Measurements from ENCODE around the gene TOP2B.
A peak's percentile ranks its signal among the peaks of the same experiment; 100 is the strongest.

Gene TOP2B

GRCh38 chr3:25582242-25582641 is 82.5 kb downstream of the TOP2B start:
- Histone ChIP-seq H3K9me3 (replicated peaks in 1 of 2; ENCODE audit: control insufficient read depth in 2 of 2, insufficient read depth in 1 of 2, low read depth in 1 of 2, low read length in 2 of 2) (peaks cover 0 to 5% of the 10 kb centered on the region in 2 donors), H2BK5ac (ENCODE audit: low read length) (no peak overlapping the region), H3K4ac (ENCODE audit: low read length) (no peak overlapping the region), H2BK15ac (ENCODE audit: low read length) (no peak overlapping the region), H3K23ac (ENCODE audit: low read depth, low read length, poor library complexity) (no peak overlapping the region), H3K4me1 (ENCODE audit: control insufficient read depth in 2 of 2, insufficient read depth in 1 of 2, low read depth in 1 of 2, low read length in 2 of 2) (peaks cover 0 to 2% of the 10 kb centered on the region in 2 donors), H4K8ac (ENCODE audit: low read depth, low read length) (no peak overlapping the region), H2AFZ (ENCODE audit: low read length) (no peak overlapping the region), H3K14ac (ENCODE audit: low read length) (no peak overlapping the region), H3K79me1 (ENCODE audit: low read depth, low read length) (no peaks in the 10 kb centered on the region), H3K36me3 (replicated peaks in 1 of 2; ENCODE audit: control insufficient read depth in 2 of 2, insufficient read depth in 2 of 2, low read length in 2 of 2) (no peaks in the 10 kb centered on the region), H3K18ac (ENCODE audit: low read length) (no peak overlapping the region), H2BK120ac (ENCODE audit: low read depth, low read length) (no peak overlapping the region), H2AK5ac (ENCODE audit: low read depth, low read length) (no peak overlapping the region), H3K4me2 (ENCODE audit: insufficient read depth, low read length, poor library complexity, severe bottlenecking) (no peak overlapping the region), H3K9ac (ENCODE audit: low read depth, low read length, poor library complexity) (no peak overlapping the region), H3K4me3 (ENCODE audit: low read length in 2 of 2) (no peak overlapping the region), H3K27ac (replicated peaks; ENCODE audit: low read length) (no peak overlapping the region), H2BK12ac (ENCODE audit: low read length) (no peak overlapping the region), H4K91ac (ENCODE audit: low read depth, low read length, poor library complexity) (no peak overlapping the region), H3K27me3 (ENCODE audit: control insufficient read depth in 3 of 3, insufficient read depth in 3 of 3, low read depth in 1 of 3, low read length in 3 of 3) (no peaks in the 10 kb centered on the region)
- DNase-seq (ENCODE audit: low spot score), result no peak
- no CpG with 5 or more reads among the region's 2 CpGs for WGBS, 2 donors (ENCODE audit: extremely low coverage in 2 of 2, insufficient read length in 2 of 2, insufficient replicate concordance in 1 of 2)

- Histone ChIP-seq H3K27me3 (ENCODE audit: control insufficient read depth in 3 of 3, insufficient read depth in 3 of 3, low read depth in 1 of 3, low read length in 3 of 3) (no peaks in the 10 kb centered on the region), H2AK5ac (ENCODE audit: low read depth, low read length) (no peak overlapping the region), H3K9ac (ENCODE audit: low read depth, low read length, poor library complexity) (no peak overlapping the region), H3K4me1 (ENCODE audit: control insufficient read depth in 2 of 2, insufficient read depth in 1 of 2, low read depth in 1 of 2, low read length in 2 of 2) (no peaks in the 10 kb centered on the region), H4K8ac (ENCODE audit: low read depth, low read length) (no peak overlapping the region), H3K4me3 (ENCODE audit: low read length in 2 of 2) (no peak overlapping the region), H2BK120ac (ENCODE audit: low read depth, low read length) (no peak overlapping the region), H3K14ac (ENCODE audit: low read length) (no peak overlapping the region), H3K18ac (ENCODE audit: low read length) (no peak overlapping the region), H2AFZ (ENCODE audit: low read length) (no peak overlapping the region), H4K91ac (ENCODE audit: low read depth, low read length, poor library complexity) (no peak overlapping the region), H3K4ac (ENCODE audit: low read length) (no peak overlapping the region), H3K36me3 (replicated peaks in 1 of 2; ENCODE audit: control insufficient read depth in 2 of 2, insufficient read depth in 2 of 2, low read length in 2 of 2) (no peaks in the 10 kb centered on the region), H2BK15ac (ENCODE audit: low read length) (no peak overlapping the region), H3K27ac (replicated peaks; ENCODE audit: low read length) (no peak overlapping the region), H3K79me1 (ENCODE audit: low read depth, low read length) (no peaks in the 10 kb centered on the region), H3K9me3 (replicated peaks in 1 of 2; ENCODE audit: control insufficient read depth in 2 of 2, insufficient read depth in 1 of 2, low read depth in 1 of 2, low read length in 2 of 2) (peaks cover 0 to 5% of the 10 kb centered on the region in 2 donors), H3K23ac (ENCODE audit: low read depth, low read length, poor library complexity) (no peak overlapping the region), H2BK12ac (ENCODE audit: low read length) (no peak overlapping the region), H2BK5ac (ENCODE audit: low read length) (no peak overlapping the region), H3K4me2 (ENCODE audit: insufficient read depth, low read length, poor library complexity, severe bottlenecking) (no peak overlapping the region)
- no CpG with 5 or more reads among the region's 3 CpGs for WGBS, 2 donors (ENCODE audit: extremely low coverage in 2 of 2, insufficient read length in 2 of 2, insufficient replicate concordance in 1 of 2)
- DNase-seq (ENCODE audit: low spot score), result no peak
These were observed 82.9 kb downstream of the TOP2B start for GRCh38 chr3:25581823-25582222.

DNA sequence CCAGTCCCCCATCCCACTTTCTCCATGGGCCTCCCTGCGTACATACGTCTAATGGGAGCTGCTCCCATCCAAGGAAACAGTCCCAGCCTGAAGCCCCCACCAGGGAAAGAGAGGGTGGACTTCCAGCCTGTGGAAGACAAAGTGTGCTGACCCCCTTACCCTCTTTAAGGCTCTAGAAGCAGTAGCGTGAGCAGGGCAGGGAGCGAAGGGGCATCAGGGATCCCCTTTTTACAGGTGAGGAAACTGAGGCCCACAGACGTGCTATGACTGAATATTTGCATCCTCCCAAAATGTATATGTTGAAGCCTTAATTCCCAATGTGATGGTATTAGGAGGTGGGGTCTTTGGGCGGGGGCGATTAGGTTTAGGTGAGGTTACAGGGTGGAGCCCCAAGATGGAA is 83.4 kb downstream of the TOP2B start:
- Histone ChIP-seq H2AK5ac (ENCODE audit: low read depth, low read length) (no peak overlapping the region), H3K79me1 (ENCODE audit: low read depth, low read length) (no peaks in the 10 kb centered on the region), H3K14ac (ENCODE audit: low read length) (no peak overlapping the region), H3K36me3 (replicated peaks in 1 of 2; ENCODE audit: control insufficient read depth in 2 of 2, insufficient read depth in 2 of 2, low read length in 2 of 2) (no peaks in the 10 kb centered on the region), H2BK15ac (ENCODE audit: low read length) (no peak overlapping the region), H3K23ac (ENCODE audit: low read depth, low read length, poor library complexity) (no peak overlapping the region), H3K18ac (ENCODE audit: low read length) (no peak overlapping the region), H3K27me3 (ENCODE audit: control insufficient read depth in 3 of 3, insufficient read depth in 3 of 3, low read depth in 1 of 3, low read length in 3 of 3) (no peaks in the 10 kb centered on the region), H3K4me1 (ENCODE audit: control insufficient read depth in 2 of 2, insufficient read depth in 1 of 2, low read depth in 1 of 2, low read length in 2 of 2) (no peaks in the 10 kb centered on the region), H2BK120ac (ENCODE audit: low read depth, low read length) (no peak overlapping the region), H2AFZ (ENCODE audit: low read length) (no peak overlapping the region), H4K8ac (ENCODE audit: low read depth, low read length) (no peak overlapping the region), H3K27ac (replicated peaks; ENCODE audit: low read length) (no peak overlapping the region), H3K4ac (ENCODE audit: low read length) (no peak overlapping the region), H3K9ac (ENCODE audit: low read depth, low read length, poor library complexity) (no peak overlapping the region), H2BK12ac (ENCODE audit: low read length) (no peak overlapping the region), H2BK5ac (ENCODE audit: low read length) (no peak overlapping the region), H4K91ac (ENCODE audit: low read depth, low read length, poor library complexity) (no peak overlapping the region), H3K4me2 (ENCODE audit: insufficient read depth, low read length, poor library complexity, severe bottlenecking) (no peak overlapping the region), H3K4me3 (ENCODE audit: low read length in 2 of 2) (no peak overlapping the region), H3K9me3 (replicated peaks in 1 of 2; ENCODE audit: control insufficient read depth in 2 of 2, insufficient read depth in 1 of 2, low read depth in 1 of 2, low read length in 2 of 2) (peaks cover 0 to 5% of the 10 kb centered on the region in 2 donors)
- WGBS, 2 donors (ENCODE audit: extremely low coverage in 2 of 2, insufficient read length in 2 of 2, insufficient replicate concordance in 1 of 2), result no CpG with 5 or more reads among the region's 7 CpGs
- DNase-seq (ENCODE audit: low spot score), result no peak

- Histone ChIP-seq H2AK5ac (ENCODE audit: low read depth, low read length) (no peak overlapping the region), H3K36me3 (replicated peaks in 1 of 2; ENCODE audit: control insufficient read depth in 2 of 2, insufficient read depth in 2 of 2, low read length in 2 of 2) (no peaks in the 10 kb centered on the region), H2AFZ (ENCODE audit: low read length) (no peak overlapping the region), H3K4me1 (ENCODE audit: control insufficient read depth in 2 of 2, insufficient read depth in 1 of 2, low read depth in 1 of 2, low read length in 2 of 2) (no peaks in the 10 kb centered on the region), H2BK15ac (ENCODE audit: low read length) (no peak overlapping the region), H3K27ac (replicated peaks; ENCODE audit: low read length) (no peak overlapping the region), H3K9me3 (replicated peaks in 1 of 2; ENCODE audit: control insufficient read depth in 2 of 2, insufficient read depth in 1 of 2, low read depth in 1 of 2, low read length in 2 of 2) (peaks cover 0 to 5% of the 10 kb centered on the region in 2 donors), H3K9ac (ENCODE audit: low read depth, low read length, poor library complexity) (no peak overlapping the region), H3K18ac (ENCODE audit: low read length) (no peak overlapping the region), H2BK12ac (ENCODE audit: low read length) (no peak overlapping the region), H3K79me1 (ENCODE audit: low read depth, low read length) (no peaks in the 10 kb centered on the region), H4K91ac (ENCODE audit: low read depth, low read length, poor library complexity) (no peak overlapping the region), H2BK5ac (ENCODE audit: low read length) (no peak overlapping the region), H3K4me2 (ENCODE audit: insufficient read depth, low read length, poor library complexity, severe bottlenecking) (no peak overlapping the region), H3K27me3 (ENCODE audit: control insufficient read depth in 3 of 3, insufficient read depth in 3 of 3, low read depth in 1 of 3, low read length in 3 of 3) (no peaks in the 10 kb centered on the region), H4K8ac (ENCODE audit: low read depth, low read length) (no peak overlapping the region), H3K14ac (ENCODE audit: low read length) (no peak overlapping the region), H3K23ac (ENCODE audit: low read depth, low read length, poor library complexity) (peak overlapping the region; percentile 8), H3K4ac (ENCODE audit: low read length) (no peak overlapping the region), H2BK120ac (ENCODE audit: low read depth, low read length) (no peak overlapping the region), H3K4me3 (ENCODE audit: low read length in 2 of 2) (no peak overlapping the region)
- DNase-seq (ENCODE audit: low spot score), result no peak
- WGBS, 2 donors (ENCODE audit: extremely low coverage in 2 of 2, insufficient read length in 2 of 2, insufficient replicate concordance in 1 of 2), result no CpG with 5 or more reads among the region's 8 CpGs
These were observed 84.2 kb downstream of the TOP2B start for GRCh38 chr3:25580534-25580933.
